A172 (cell line): ENCODE measurements around the gene PPP1R15A. TPM values are rescaled to one million over a fixed set of nuclear protein-coding genes. Genes with fewer than 3 reads are reported as not detected.
"Not testable (repeated sequence)": the region's sequence is repeated elsewhere in the genome, so short reads cannot be mapped to it uniquely, and the experiment has no call there.

Source experiments
- DNase-seq: peaks from one replicate; pipeline ENCODE4 v3.0.0-alpha.2; 2015; ENCODE audit warnings: low spot score
- total RNA-seq: library from RNA; depleted of rRNA; stranded (reverse); fragments of >200 nt; shearing (Covaris generic); gene quantifications from 2 replicates; pipeline ENCODE4 v1.2.3, GENCODE V29; 2014

Gene PPP1R15A
- total RNA-seq, 1 experiment from 2014 or later: 34.8 TPM

DNA sequence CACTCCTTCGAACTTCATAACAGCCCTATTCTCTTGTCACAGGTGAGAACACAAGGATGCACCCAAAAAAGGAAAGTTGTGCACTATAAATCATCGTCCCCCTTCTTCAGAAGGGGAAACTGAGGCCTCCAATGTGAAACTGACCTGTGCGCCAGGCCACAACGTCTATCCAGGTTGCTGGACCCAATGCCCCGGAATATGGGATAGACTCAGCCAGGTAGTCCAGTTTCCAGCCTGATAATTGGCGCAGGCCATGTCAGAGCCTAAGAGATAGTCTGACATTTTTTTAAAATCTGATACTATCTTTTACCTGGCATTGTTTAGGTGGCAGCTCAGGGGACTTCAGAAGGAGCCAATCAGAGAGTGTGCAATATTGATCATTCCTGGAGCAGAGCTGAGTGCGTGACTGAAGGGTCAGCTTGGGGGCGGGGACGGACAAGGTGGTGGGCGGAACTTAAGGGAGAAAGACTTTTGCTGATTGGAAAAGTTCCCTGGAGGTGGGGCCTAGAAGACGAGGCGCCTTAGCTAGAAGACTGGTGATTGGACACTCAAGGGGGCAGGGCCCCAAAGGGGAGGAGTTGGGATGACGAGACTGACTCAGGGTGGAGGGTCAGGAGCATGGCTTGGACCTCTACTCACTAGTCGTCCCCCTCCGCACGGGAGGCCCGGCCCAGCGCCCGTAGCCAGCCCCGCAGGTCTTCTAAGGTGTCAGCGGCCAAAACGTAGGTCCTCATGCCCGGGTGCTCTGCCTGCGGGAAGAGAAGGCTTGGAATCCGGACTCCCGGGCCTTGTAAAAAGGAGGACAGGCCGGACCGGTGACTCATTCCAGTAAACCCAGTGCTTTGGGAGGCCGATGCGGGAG lies 12.3 kb upstream of the PPP1R15A start:
- DNase-seq: no peak

DNA sequence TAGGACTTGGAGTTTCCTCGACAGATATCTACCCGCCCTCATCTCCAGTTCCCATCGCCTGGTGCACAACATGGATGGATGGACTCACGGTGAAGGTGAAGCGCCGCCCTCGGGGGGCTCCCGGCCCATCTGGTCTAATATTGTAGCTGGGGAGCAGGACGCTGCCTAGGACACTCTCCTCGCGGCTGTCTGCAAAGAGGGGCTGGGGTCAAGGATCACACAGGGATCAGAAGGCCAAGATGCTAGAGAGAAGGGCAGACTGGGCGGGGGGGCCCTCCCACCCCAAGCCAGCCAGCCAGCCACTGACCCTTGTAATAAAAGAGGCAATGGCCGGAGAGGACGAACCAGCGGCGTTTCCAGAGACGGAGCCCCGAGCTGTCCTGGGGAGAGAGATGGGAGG lies 10.9 kb upstream of the PPP1R15A start:
- no peak for DNase-seq

DNA sequence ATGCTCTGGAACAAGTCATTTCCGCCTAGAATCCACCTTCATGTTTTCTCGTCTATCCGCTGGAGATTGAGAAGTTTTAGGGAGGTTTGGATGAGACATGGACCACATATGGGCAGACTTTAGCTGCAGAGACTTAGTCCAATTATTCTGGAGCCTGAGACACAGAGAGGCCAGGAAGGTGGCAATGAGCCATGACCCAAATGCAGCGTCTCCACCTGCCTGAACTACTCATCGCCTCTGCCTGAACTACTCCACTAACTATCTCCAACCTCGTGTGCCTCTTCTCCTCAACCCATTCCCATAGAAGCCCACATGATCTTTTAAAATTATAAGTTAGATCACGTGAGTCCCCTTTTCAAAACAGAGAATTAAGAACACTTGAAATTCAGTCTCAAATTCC lies 9.4 kb upstream of the PPP1R15A start:
- no peak for DNase-seq

DNA sequence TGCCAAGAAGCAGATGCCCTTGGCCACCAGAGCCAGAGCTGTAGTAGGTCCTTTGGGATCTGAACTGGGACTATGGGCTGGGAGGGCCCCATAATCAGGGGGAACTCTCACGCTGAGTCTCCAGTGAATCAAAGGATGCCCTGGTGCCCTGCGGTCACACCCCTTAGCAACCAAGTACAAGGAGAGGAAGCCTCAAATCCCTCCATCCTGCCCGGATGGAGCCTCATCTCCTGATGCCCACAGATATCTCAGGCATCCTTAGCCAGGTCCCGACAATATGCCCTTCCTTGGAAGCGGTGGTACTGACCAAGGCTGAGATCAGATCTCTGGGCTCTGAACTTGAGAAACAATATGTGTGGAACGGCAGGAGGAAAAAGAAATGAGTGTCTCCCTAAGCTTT lies 5.5 kb upstream of the PPP1R15A start:
- no peak for DNase-seq

DNA sequence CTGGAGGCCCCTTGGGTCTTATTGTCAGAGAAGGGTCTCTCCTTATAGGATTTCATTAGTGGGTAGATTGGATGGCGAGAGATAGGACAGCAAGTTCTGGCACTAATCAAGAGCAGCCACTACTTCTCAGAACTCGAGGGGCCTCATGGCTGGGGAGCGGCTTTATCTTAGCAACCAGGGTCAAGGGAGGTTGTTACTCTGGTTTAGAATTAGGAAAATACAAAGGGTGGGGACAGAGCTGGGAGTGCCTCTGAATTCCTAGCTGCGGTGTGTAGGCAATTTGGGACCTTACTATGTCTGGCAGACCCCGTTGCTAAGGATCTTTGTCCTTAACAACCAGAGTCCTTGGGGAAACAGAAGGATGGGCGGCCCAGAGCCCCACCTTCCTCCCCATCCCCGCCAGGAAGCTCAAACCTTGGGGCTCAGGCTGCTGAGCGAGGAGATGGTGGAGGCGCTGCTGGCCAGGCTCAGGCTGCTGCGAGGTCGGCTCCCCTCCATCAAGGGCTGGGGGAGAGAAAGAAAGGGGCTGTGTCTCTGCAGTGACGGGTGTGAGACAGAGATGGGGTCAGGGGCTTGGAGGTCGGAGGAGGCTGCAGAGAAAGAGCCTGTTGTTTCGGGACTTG lies 5.0 kb upstream of the PPP1R15A start:
- DNase-seq: no peak

DNA sequence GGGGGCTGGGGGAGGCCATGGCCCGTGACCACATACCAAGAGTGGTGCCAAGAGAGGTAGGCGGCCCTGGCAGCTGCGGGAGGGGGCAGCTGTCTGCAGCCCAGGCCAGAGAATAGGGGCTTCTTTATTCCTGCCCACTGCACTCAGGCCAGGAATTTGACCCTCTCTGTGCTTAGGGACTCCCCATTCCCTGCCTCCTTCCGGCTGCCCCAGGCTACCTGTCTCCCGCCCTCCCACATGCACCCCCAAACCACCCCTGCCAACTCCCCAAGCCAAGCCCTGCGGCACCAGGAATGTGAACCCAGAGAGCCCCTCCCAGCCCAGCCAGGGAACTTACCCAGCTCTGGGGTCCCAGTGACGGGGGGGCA lies 4.5 kb upstream of the PPP1R15A start:
- DNase-seq: no peak

DNA sequence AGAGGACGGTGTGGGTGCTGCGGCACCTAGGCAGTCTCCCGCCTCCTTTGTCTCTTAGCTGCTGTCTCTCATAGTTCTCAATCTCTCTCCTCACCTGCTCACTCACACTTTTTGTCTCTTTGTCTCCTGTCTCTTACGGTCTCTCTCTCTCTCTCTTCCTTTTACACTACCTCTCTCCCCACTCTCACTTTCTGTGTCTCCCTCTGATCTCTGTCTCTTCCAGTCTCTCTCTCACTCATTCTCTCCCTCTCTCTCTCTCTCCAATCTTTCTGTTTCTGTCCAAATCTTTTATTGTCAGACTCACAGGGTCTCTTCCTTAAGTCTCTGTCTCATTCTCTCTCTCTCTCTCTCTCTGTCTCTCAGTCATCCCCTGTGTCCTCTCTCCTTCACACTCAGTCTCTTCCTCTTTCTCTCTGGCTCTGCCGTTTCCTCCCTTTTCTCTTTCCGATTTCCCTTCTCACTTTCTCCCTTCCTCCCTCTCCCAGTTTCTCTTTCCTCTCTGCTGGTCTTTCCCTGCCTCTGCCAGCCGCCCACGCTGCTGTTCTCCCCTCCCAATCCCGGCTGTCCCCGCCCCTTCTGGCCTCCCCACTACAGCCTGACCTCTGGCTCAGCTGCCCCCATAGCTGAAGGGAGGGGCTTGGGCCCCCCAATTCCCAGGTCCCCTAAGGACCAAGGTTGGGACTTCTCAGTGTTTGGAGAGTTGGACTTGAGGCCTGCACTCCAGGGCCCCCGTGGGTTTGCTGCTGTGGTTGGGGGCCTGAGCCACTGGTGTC lies 3.9 kb upstream of the PPP1R15A start, which contains the start of gene PLEKHA4:
PLEKHA4 (minus strand) TSS at position 504 of the 773 bp plus-strand sequence. CDS start 997 bp downstream, outside the sequence.
- DNase-seq: no peak

DNA sequence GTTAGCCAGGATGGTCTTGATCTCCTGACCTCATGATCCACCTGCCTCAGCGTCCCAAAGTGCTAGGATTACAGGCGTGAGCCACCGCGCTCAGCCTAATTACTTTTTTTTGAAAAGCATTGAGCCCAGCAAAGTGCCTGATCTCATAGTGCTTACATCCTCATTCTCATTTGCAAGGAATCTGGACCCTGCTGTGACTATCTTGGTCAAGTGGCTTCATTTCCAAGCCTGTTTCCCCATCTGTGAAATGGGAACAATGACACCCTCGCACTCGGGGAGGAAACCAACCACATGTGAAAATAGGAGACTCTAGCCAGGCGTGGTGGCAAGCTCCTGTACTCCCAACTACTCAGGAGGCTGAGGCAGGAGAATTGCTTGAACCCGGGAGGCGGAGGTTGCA lies 2.2 kb upstream of the PPP1R15A start:
- no peak for DNase-seq

DNA sequence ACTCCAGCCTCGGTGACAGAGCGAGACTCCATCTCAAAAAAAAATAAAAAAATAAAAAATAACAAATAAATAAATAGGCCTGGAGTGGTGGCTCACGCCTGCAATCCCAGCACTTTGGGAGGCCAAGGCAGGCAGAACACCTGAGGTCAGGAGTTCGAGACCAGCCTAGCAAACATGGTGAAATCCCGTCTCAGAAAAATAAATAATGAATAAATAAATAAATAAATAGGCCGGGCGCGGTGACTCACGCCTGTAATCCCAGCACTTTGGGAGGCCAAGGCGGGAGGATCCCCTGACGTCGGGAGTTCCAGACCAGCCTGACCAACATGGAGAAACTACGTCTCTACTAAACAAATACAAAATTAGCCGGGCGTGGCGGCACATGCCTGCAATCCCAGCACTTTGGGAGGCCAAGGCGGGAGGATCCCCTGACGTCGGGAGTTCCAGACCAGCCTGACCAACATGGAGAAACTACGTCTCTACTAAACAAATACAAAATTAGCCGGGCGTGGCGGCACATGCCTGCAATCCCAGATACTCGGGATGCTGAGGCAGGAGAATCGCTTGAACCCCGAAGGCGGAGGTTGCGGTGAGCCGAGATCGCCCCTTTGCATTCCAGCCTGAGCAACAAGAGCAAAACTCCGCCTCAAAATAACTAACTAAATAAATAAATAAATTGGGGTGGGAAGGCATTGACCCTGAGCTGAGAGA lies 595 bp upstream of the PPP1R15A start:
- DNase-seq: not testable (repeated sequence)

DNA sequence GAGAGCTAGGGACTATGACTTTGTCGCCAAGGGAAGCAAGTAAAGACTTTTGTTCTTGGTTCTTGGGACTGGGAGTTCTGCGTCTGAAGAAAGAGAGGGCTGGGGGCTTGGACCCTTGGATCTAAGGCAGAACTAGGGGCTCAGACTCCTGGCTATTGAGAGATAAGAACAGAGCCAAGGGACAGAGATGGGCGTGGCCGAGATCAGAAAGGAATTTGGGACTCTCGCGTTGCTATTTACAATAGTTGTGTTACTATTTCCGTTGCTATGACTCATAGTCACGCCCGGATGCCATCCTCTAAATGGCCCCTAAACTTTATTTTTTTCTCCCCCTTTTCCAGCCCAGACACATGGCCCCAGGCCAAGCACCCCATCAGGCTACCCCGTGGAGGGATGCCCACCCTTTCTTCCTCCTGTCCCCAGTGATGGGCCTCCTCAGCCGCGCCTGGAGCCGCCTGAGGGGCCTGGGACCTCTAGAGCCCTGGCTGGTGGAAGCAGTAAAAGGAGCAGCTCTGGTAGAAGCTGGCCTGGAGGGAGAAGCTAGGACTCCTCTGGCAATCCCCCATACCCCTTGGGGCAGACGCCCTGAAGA lies 759 bp downstream of the PPP1R15A start:
- peak; percentile 93 for DNase-seq

DNA sequence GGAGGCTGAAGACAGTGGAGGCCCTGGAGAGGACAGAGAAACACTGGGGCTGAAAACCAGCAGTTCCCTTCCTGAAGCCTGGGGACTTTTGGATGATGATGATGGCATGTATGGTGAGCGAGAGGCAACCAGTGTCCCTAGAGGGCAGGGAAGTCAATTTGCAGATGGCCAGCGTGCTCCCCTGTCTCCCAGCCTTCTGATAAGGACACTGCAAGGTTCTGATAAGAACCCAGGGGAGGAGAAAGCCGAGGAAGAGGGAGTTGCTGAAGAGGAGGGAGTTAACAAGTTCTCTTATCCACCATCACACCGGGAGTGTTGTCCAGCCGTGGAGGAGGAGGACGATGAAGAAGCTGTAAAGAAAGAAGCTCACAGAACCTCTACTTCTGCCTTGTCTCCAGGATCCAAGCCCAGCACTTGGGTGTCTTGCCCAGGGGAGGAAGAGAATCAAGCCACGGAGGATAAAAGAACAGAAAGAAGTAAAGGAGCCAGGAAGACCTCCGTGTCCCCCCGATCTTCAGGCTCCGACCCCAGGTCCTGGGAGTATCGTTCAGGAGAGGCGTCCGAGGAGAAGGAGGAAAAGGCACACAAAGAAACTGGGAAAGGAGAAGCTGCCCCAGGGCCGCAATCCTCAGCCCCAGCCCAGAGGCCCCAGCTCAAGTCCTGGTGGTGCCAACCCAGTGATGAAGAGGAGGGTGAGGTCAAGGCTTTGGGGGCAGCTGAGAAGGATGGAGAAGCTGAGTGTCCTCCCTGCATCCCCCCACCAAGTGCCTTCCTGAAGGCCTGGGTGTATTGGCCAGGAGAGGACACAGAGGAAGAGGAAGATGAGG lies 1.5 kb downstream of the PPP1R15A start:
- DNase-seq: no peak

DNA sequence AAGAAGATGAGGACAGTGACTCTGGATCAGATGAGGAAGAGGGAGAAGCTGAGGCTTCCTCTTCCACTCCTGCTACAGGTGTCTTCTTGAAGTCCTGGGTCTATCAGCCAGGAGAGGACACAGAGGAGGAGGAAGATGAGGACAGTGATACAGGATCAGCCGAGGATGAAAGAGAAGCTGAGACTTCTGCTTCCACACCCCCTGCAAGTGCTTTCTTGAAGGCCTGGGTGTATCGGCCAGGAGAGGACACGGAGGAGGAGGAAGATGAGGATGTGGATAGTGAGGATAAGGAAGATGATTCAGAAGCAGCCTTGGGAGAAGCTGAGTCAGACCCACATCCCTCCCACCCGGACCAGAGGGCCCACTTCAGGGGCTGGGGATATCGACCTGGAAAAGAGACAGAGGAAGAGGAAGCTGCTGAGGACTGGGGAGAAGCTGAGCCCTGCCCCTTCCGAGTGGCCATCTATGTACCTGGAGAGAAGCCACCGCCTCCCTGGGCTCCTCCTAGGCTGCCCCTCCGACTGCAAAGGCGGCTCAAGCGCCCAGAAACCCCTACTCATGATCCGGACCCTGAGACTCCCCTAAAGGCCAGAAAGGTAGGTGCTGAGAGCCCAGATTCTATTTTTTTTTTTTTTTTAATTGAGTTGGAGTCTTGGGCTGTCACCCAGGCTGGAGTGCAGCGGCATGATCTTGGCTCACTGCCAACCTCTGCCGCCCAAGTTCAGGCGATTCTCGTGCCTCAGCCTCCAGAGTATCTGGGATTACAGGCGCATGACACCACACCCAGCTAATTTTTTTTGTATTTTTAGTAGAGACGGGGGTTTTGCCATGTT lies 2.3 kb downstream of the PPP1R15A start:
- peak; percentile 56 for DNase-seq

DNA sequence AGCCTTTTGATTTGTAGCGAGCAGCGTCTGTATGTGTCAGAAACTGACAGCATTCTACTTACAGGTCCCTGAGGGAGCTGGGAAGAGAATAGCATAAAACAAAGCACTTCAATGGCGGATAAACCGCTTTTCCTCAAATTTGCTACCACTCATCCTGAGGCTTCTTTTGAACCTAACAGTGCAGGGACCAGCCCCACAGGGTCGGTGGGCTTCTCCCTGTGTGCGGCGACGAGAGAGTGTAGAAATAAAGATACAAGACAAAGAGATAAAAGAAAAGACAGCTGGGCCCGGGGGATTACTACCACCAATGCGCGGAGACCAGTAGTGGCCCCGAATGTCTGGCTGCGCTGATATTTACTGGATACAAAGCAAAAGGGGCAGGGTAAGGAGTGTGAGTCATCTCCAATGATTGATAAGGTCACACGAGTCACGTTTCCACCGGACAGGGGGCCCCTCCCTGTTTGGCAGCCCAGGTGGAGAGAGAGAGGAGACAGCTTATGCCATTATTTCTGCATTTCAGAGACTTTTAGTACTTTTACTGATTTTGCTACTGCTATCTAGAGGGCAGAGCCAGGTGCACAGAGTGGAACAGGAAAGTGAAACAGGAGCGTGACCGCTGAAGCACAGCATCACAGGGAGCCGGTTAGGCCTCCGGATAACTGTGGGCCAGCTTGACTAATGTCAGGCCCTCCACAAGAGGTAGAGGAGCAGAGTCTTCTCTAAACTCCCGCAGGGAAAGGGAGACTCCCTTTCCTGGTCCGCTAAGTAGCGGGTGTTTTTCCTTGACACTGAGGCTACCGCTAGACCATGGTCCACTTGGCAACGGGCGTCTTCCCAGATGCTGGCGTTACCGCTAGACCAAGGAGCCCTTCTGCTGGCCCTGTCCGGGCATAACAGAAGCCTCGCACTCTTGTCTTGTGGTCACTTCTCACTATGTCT lies 4.1 kb downstream of the PPP1R15A start:
- DNase-seq: peak; percentile 52

DNA sequence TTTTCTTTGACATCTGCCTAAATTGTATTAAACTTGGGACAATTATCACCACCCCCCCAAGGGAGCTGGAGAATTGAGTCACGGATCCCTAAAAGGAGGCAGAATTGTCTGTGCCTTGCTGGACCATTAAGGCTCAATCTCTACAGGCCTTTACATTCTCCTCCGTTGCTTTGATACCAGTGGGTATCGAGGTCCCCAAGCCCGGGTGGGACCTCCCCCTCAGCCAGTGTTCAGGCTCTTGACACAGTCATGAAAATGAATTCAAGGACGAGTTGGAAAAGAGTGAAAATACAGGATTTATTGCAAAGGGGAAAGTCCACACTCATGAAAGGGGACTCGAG lies 5.6 kb downstream of the PPP1R15A start:
- no peak for DNase-seq

DNA sequence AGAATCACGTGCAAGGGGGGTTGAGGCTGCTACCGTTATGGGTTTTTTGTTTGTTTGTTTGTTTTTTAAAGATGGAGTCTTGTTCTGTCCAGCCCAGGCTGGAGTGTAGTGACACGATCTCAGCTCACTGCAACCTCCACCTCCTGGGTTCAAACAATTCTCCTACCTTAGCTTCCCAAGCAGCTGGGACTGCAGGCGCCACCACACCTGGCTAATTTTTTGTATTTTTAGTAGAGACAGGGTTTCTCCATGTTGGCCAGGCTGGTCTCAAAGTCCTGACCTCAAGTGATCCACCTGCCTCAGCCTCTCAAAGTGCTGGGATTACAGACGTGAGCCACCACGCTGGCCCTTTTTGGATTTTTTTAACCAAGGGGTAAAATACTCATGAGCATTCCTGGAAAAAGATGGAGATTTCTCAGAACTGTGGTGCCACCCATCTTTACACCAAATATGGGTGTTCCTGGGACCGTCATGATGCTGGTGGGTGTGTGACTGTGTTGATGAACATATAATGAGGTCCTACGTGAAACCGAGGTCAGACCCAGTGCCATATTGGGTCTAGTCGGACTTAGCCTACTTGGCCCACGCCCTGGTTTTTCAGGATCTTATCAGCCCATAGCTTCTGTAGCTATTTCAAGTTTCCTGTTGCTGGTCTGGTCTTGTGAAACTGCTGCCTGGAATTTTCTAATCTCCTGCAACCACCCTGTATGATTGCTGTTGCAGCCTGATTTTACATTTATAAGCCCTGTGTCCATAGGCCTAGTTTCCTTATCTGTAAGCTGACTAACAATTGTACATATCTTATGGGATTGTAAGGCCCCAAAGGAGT lies 6.2 kb downstream of the PPP1R15A start:
- no peak for DNase-seq

DNA sequence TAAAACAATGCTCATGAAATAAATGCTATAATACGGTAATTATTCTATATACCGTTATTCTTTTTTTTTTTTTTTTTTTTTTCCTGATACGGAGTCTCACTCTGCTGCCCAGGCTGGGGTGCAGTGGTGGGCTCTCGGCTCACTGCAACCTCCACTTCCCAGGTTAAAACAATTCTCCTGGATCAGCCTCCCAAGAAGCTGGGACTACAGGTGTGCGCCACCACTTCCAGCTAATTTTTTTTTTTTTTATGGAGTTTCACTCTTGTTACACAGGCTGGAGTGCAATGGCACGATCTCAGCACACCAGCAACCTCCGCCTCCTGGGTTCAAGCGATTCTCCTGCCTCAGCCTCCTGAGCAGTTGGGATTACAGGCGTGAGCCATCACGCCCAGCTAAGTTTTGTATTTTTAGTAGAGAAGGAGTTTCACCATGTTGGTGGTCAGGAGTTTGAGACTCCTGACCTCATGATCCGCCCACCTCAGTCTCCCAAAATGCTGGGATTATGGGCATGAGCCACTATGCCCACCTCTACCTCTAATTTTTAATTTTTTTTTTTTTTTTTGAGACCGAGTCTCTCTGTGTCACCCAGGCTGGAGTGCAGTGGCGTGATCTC lies 6.9 kb downstream of the PPP1R15A start:
- no peak for DNase-seq

DNA sequence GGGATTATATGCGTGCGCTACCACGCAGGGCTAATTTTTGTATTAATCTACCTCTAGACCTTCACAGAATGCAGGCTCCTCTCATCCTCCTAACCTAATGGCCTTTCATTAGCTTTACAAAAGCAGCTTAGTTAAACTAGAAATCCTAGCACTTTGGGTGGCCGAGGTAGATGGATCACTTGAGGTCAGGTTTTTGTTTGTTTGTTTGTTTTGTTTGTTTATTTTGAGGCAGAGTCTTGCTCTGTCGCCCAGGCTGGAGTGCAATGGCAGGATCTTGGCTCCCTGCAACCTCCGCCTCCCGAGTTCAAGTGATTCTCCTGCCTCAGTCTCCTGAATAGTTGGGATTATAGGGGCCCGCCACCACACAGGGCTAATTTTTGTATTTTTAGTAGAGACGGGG lies 7.5 kb downstream of the PPP1R15A start:
- not testable (repeated sequence) for DNase-seq
